GM12864 (cell line): ENCODE data around the gene PRSS12.

Source experiments
- DNase-seq: peaks from one replicate; pipeline ENCODE4 v3.0.0-alpha.2; 2011; ENCODE audit warnings: low read depth
- H3K4me3 ChIP-seq: 2 replicates; pipeline ENCODE4 v1.5.1; 2011; ENCODE audit warnings: mild to moderate bottlenecking, low read depth, low read length, control low read depth
- CTCF ChIP-seq: IDR thresholded peaks from 2 replicates; pipeline ENCODE4 v1.5.1; 2011; ENCODE audit warnings: low read depth, mild to moderate bottlenecking, moderate library complexity, low read length, control low read depth, inconsistent platforms; ENCODE audit errors: missing control alignments

The PRSS12 gene

GRCh38 chr4:118286685-118287084, 66.1 kb downstream of the PRSS12 start:
- no peak for TF ChIP-seq CTCF
- DNase-seq: no peak
- no peak overlapping the region for H3K4me3 ChIP-seq

GRCh38 chr4:118285931-118286330, 66.9 kb downstream of the PRSS12 start:
- no peak for TF ChIP-seq CTCF
- H3K4me3 ChIP-seq: no peak overlapping the region
- no peak for DNase-seq

- DNase-seq: no peak
- TF ChIP-seq CTCF: no peak
- H3K4me3 ChIP-seq: no peak overlapping the region
Observed at GRCh38 chr4:118284169-118284568, 68.6 kb downstream of the PRSS12 start.

- no peak for TF ChIP-seq CTCF
- DNase-seq: no peak
- H3K4me3 ChIP-seq: no peak overlapping the region
Observed at GRCh38 chr4:118282692-118283091, 70.1 kb downstream of the PRSS12 start.

GRCh38 chr4:118281611-118282442, 71.0 kb downstream of the PRSS12 start:
- DNase-seq: no peak
- no peak for TF ChIP-seq CTCF
- no peak overlapping the region for H3K4me3 ChIP-seq

GRCh38 chr4:118280501-118281218, 72.1 kb downstream of the PRSS12 start:
- no peak for DNase-seq
- H3K4me3 ChIP-seq: peak overlapping the region; percentile 95
- peak; percentile 54 for TF ChIP-seq CTCF

- no peak for TF ChIP-seq CTCF
- no peak for DNase-seq
Observed at GRCh38 chr4:118279920-118280432, 72.8 kb downstream of the PRSS12 start.

More at GRCh38 chr4:118279920-118280432, 72.8 kb downstream of the PRSS12 start:
- peak overlapping the region; percentile 95 for H3K4me3 ChIP-seq
